Stimulated activated CD8-positive, alpha-beta memory T cell treated with anti-CD3 and anti-CD28 coated beads, Interleukin-4, amount 100 ng/mL, for 48 hours (primary cell): ENCODE measurements around the gene PPIC.

ENCODE experiments used
- DNase-seq: peaks from one replicate; pipeline ENCODE4 v3.0.0-alpha.2; 2020

The PPIC gene

GRCh38 chr5:123036391-123037103 is at the start of gene PPIC:
Gene PPIC (minus strand): TSS chr5:123036725. CDS start chr5:123036625, 100 bp downstream.
- peak; percentile 36 for DNase-seq

- DNase-seq, result no peak
Observed at GRCh38 chr5:123085638-123086286, 49.2 kb upstream of the PPIC start.

- DNase-seq, result no peak
Observed at GRCh38 chr5:123084730-123085605, 48.4 kb upstream of the PPIC start.

GRCh38 chr5:123083298-123083697 is 46.8 kb upstream of the PPIC start:
- DNase-seq, result no peak

GRCh38 chr5:123080215-123080614 is 43.7 kb upstream of the PPIC start:
- DNase-seq, result no peak

GRCh38 chr5:123075521-123076163 is 39.1 kb upstream of the PPIC start:
- DNase-seq, result no peak

GRCh38 chr5:123068368-123068938 is 31.9 kb upstream of the PPIC start:
- no peak for DNase-seq

GRCh38 chr5:123066016-123066415 is 29.5 kb upstream of the PPIC start:
- no peak for DNase-seq

GRCh38 chr5:123059455-123059854 is 22.9 kb upstream of the PPIC start:
- no peak for DNase-seq

GRCh38 chr5:123051206-123051605 is 14.7 kb upstream of the PPIC start:
- no peak for DNase-seq

GRCh38 chr5:123047706-123048105 is 11.2 kb upstream of the PPIC start:
- no peak for DNase-seq

GRCh38 chr5:123046222-123046621 is 9.7 kb upstream of the PPIC start:
- no peak for DNase-seq

GRCh38 chr5:123044926-123045617 is 8.5 kb upstream of the PPIC start:
- no peak for DNase-seq

- no peak for DNase-seq
Observed at GRCh38 chr5:123039673-123040072, 3.1 kb upstream of the PPIC start.

GRCh38 chr5:123037104-123037418 is 536 bp upstream of the PPIC start:
- DNase-seq, result no peak

GRCh38 chr5:123035918-123036390 is 571 bp downstream of the PPIC start:
- DNase-seq, result peak; percentile 25

- peak; percentile 26 for DNase-seq
Observed at GRCh38 chr5:123035360-123035917, 1.1 kb downstream of the PPIC start.

- no peak for DNase-seq
Observed at GRCh38 chr5:123033157-123033671, 3.3 kb downstream of the PPIC start.

GRCh38 chr5:123028222-123028621 is 8.3 kb downstream of the PPIC start:
- DNase-seq, result no peak

GRCh38 chr5:123014689-123015088 is 21.8 kb downstream of the PPIC start:
- no peak for DNase-seq

GRCh38 chr5:123012321-123012720 is 24.2 kb downstream of the PPIC start:
- DNase-seq, result no peak

- no peak for DNase-seq
Observed at GRCh38 chr5:123007754-123008153, 28.8 kb downstream of the PPIC start.
